Activated gamma-delta T cell (primary cell): ENCODE measurements around the gene RTP2.
"Not testable (repeated sequence)": the region's sequence is repeated elsewhere in the genome, so short reads cannot be mapped to it uniquely, and the experiment has no call there.

Source experiments
- DNase-seq: peaks from one replicate; lab custom pipeline; 2025; lab: John Stamatoyannopoulos, UW

The RTP2 gene

DNA sequence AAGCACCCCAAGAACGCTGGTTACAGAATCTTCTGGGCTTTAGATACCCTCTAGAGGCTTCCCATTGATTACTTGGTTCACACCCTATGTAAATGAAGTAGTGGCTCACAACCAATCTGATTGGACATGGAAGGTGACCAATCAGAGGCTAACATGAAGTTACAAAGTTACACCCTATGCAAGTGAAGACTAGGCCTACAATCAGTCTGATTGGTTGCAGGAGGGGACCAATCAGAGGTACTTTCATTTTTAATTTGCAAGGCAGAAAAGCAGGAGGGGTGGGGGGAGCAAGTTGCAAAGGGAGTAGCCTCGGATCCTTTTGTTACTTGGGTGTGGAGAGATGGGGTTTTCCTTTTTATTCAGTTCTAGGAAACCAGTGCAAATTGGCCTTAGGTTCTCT is 11.1 kb upstream of the RTP2 start:
- no peak for DNase-seq

DNA sequence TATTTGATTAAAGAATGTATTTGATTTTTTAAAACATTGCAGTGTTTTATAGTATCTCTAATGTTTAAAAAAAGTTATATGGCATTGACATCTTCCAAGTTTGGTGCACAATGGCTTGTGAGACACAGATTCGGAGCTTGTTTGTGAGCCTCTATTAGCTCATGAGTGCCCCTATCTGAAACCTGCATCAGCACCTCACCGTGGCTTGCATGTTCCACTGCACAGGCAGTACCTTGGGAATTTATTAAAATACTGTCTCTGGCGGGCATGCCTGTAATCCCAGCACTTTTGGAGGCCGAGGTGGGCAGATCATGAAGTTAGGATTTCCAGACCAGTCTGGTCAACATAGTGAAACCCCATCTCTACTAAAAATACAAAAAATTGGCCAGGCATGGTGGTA is 6.8 kb upstream of the RTP2 start:
- DNase-seq = no peak

DNA sequence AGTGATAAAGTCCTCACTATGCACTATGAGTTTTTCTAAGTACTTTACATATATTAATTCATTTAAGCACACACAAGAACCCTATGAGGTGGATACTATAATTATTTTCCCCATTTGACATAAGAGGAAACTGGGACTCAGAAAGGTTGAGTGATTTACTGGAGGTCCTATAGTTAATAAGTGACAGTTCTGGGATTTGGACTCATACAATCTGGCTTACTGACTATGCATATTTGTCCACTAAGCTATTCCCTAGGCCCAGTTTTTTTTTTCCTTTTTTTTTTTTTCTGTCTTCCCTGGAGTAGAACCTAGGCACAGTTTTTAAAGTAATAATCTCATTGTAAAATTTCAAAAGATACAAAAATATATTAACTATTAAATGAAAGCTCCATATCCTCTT is 6.3 kb upstream of the RTP2 start:
- DNase-seq = no peak

DNA sequence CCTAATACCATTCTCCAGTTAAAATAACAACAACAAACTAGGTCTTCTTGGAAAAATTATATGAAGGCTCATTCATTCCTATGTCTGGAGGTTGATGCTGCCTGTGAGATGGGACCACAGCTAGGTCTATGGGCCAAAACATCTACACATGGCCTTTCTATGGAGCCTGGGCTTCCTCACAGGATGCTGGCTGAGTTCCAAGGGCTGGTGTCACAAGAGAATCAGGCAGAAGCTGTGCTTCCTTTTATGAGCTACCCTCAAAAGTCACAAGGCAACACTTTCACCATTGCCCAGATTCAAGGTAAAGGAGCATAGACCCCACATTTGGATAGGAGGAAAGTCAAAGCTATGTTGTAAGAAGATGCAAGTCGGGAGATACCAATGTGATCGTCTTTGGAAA is 4.6 kb upstream of the RTP2 start:
- DNase-seq = no peak

DNA sequence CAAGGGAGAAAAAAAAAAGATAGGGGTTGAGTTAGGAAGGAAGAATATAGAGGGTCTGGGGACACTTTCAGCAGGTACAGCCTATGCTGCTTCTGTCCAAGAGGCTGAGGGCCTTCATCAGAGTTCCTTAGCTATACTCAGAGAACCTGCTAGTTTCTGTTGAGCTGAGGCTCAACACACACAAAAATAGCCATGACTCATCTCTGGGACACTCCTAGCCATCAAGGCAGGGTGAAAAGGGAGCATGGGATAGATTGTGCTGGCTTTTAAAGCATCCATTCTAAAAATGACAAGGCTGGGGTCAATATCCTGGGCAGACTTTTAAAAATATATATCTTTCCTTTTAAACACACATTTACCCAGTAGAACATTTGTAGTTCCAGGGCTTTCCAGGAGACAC is 2.8 kb upstream of the RTP2 start:
- no peak for DNase-seq

DNA sequence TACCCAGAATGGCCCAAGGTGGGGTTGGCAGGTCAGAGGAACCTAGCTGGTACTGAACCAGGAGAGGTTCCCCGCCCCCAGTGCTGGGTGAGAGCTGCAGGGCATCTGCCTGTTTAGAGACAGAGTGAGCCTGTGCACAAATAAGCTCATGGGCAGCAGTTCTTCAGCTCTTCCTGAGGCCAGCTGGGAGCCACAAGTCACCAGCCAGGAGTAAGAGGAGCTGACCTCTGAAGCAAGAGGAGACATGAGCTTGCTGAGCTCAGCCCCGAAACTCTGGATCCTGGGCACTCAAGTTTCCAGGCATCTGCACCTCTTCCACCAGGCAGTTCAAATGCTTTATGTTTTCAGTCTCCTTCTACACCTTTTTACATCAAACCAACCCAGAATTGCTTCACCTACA is 2.1 kb downstream of the RTP2 start:
- no peak for DNase-seq

DNA sequence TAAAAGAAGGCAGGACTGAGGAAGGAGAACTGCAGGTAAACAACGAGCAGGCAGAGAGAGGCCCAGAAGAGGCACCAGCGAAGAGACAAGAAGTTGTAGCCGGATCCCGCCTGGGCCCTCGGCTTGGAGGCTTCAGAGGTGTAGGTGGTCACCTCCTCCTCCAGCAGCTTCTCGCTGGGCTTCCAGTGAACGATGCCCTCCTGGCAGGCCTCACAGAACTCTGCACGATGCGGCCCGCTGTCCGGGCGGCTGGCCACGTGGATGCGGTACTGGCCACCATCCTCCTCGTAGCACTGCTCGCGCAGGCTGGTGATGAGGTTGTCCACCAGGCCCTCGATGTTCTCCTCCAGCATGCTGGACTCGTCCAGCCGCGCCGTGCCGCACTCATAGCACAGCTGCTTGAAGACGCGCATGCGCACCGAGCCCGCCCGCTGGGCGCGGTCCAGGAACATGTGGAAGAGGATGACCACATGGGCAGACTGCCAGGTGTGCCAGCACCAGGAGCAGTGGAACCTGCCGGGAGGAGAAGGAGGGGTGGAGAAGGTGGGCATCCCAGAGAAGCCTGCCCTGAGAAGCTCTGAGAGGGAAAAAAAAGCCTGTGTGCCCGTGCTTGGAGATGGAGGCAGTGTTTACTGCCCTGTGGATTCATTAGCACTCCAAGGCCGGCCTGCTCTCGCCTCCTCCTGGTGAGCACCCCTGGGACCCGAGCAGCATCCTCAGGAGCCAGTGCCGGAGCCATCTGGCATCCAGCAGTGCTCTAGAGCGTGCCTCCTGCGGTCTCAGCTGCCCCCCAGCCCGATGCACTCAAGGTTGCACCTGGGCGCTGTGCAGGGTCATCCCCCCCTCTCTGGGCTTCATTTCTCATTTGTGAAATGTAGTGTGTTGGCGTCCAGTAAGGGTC is 3.6 kb downstream of the RTP2 start:
- no peak for DNase-seq

DNA sequence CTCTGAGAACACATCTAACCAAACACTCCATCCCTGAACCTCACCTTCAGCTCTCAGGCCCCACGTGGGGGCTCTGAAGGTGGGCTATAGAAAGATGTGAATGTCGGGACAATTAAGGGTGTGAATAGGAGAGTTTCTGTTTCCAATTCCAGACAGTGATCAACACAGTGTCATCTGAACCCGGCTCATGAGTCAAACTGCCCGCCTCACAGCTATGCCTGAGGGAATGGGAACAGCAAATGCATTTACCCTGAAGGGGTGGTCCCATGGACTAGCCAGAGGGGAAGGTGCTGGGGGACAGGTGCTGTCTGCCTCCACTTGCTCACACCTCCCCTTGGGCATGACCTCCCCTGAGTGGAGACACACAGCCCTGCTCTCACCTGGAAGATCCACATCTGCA is 6.3 kb downstream of the RTP2 start:
- DNase-seq = no peak

DNA sequence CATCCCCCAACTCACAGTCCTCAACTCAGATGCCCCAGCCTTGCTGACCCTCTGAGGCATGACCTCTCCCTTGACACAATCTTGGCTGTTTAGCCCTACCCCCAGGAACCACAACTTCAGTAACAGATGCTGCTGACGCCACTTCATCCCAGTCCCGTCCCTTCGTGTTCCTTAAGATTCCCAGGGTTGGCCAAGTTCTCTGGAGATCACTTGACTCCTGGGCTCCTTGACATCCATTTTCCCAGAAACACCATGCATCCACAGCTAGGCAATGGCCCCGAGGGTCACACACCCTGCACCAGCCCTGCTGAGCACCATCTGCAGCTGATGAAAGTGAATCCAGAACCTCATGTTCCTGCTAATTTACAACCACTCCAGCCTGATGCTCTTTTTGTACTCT is 6.9 kb downstream of the RTP2 start:
- no peak for DNase-seq

DNA sequence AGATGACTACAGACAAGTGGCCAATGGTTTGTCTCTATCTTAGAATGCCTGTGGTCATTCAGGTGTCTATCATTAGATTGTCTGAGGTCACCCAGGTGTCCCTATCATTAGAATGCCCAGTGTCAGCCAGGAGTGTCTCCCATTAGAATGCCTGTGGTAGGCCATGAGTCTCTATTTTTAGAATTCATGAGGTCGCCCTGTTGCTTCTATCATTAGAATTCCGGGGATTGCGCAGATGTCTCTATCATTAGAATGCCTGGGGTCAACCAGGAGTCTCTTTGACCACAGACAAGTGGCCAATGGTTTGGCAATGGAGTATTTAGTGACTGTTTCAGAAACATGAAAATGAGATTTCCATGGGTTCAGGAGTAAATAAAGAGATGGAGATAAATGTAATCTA is 7.6 kb downstream of the RTP2 start:
- DNase-seq = no peak

DNA sequence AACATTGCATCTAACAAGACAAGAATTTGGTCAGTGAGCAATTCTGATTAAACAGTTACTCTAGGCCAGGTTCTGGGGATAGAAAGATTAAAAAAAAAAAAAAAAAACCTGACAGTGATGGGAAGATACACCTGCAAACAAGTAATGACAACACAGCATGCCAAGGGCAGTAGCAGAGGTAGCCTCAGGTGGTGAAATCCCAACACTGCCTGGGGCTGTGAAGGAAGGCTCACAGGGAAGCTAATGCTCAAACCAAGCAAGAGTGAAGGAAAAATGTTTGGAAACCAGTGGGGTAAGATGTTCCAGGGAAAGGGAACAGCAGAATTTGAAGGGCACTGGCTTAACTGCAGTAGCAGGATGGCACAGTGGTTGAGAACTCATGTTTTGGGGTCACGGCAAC is 8.9 kb downstream of the RTP2 start:
- DNase-seq = no peak

DNA sequence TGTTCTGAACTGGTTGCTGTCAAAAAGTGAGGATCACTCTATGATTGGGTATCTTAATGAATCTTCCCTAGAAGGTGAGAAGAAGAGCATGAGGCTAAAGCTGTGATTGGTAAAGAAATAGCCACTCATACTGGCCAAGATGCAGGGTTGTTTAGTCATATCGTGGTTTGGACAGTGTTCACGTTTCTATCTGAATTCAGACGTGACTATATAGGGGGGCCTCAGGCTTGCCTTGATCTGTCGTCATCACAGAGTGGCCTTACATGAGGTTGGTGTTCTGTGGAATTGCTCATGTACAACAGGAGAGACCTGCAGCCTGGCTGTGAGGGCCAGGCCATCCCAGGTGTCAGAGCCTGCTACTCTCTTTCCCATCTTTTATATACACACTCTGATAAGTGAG is 12.4 kb downstream of the RTP2 start:
- DNase-seq = no peak

DNA sequence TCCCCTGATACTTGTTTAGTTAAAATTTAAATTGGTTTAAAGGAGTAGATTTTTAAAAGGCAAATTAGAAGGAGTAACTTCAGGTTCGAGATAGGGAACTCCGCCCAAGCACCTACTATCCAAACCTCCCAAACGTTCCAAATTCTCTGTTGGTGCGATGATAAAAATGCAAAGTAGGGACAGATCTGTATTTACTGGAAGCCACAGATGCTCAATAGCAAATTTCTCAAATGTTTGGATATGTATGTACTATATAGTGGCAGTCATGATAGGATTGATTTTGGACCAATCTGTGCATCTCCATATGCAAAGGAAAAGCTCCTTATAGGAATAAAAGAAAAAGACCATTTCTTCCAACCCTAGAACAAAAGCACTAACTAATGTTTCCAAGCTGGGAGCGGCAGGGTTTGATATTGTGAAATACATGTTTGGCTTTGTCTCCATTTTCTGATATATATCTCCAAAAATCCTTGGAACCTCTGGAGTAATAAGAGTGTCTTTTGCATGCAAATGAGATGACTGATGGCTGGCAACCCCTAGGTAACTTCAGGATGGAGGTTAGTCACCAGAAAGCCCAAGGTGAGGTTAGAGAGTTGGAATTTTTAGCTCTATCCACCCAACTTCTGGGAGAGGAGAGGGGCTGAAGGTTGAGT is 15.6 kb downstream of the RTP2 start:
- DNase-seq = no peak

DNA sequence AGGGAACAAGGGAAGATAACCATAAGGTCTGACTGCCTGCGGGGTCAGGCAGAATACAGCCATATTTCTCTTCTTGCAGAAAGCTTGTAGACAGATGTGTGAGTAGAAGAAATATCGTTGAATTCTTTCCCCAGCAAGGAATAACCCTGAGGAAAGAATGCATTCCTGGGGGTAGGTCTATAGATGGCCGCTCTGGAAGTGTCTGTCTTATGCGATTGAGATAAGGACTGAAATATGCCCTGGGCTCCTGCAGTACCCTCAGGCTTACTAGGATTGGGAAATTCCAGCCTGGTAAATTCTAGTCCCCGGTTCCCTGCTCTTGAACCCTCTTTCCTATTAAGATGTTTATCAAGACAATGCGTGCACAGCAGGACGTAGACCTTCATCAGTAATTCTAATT is 16.4 kb downstream of the RTP2 start:
- DNase-seq = no peak

DNA sequence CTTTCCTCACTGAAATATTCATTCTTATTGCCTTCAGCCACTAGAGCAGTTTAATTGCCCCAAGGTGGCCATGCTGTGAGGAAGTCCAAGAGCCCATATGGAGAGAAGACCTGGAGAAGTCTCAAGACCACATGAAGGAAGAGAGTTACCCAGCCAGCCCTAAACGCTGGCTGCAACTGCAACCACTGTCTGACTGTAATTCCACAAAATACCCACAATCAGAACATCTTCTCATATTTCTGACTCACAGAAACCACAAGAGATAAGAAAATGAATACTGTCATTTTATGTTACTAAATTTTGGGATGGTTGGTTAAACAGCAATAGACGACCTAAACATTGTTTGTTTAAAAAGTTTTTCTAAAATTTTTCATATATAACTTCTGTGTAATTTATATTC is 17.5 kb downstream of the RTP2 start:
- DNase-seq = no peak

DNA sequence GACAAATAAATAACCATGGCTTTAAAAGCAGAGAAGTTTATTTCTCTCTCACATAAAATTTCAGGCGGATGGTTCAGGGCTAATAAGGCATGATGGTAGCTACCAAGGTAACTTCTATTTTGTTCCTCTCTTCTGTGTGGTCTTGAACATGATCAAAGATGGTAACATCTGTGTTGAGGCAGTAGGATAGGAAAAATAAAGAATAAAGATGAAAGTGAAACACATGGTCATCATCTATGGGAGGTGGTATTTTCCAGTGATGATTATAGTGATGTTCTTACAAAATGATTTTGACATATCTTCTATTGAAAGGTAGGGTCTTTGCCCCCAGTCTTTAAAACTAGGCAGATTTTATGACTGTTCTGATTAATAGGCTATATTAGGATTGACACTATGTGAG is 17.9 kb downstream of the RTP2 start:
- no peak for DNase-seq

DNA sequence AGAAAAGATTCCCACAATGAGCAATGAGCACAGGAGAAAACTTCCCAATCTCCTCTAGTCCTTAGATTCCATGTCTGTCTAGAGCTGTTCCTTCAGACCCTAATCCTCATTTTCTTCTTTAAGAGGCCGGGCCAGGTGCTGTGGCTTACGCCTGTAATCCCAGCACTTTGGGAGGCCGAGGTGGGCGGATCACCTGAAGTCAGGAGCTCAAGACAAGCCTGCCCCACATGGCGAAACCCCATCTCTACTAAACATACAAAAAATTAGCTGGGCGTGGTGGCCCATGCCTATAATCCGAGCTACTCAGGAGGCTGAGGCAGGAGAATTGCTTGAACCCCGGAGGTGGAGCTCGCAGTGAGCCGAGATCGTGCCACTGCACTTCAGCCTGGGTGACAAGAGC is 20.6 kb downstream of the RTP2 start:
- not testable (repeated sequence) for DNase-seq

DNA sequence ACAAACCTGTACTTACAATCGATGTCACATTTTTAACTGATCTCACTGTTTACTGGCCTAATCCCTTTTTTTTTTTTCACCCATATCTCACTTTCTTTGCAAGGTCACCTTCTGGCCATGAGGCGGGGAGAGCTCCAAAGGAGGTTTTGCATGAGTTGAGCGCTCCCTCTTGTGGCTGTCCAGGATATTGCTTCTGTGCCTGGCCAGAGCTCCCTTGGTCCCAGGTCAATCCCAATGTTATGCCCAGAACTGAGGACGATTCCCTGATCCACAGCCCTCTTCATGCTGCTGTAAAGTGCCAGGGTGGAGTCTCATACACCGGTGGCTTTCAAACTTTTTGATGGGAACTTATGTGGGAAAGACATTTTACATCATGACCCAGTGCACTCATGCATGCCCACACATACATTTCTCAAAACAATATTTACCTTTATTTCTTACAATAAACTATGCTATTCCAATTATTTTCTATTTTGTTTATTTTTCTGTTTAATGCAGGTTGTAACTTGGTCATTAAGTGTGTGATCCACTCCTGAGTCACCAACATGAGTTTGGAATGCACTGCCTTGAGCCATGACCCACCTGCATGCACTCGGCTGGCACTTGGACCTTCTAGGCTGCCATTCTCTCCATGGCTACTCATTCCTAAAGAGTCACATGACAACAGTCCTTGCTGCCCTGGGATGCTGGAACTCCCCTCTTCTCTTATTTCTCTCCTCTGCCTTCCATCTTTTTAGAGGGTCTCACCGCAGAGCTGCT is 22.5 kb downstream of the RTP2 start:
- DNase-seq = no peak

DNA sequence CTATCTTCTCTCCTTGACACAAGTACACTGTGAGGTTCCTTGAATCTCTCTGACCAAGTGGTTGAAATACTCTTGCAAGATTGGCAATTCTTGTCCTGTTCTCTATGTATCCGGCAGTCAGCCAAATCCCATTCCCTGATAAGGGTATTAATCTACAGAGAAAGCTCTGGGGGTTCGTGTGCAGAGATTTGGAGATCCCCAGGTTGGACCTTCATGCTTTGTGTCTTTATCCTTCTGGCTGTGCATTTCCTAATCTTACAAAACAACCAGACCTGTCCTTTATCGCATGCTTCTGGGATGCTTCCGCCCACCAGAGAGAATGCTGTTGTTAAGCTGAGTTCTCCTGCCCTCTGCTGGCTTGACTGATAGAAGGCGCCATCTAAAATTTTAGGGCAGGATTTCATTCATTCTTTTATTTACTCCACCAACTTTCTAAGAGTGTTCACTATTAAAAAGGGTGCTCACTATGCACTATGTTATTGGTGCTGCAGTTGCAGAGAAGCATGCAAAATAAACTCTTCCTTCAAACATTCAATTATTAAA is 23.6 kb downstream of the RTP2 start:
- no peak for DNase-seq

DNA sequence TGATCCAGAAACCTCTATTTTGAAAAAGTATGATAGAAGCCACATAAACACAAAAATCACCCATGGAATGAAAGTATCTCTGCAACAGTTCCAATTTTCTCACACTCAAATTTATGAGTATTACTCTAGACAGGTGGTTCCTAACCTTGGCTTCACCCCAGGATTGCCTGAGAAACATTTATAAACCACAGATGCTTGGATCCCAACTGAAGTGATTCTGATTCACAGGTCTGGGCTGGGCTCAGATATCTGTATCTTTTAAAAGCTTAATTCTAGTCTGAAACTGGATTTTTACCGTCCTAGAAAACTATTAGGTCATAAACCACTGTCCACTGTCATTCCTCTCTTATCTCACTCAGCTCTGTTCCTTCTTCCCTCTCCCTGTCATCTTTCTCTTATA is 24.8 kb downstream of the RTP2 start:
- no peak for DNase-seq

DNA sequence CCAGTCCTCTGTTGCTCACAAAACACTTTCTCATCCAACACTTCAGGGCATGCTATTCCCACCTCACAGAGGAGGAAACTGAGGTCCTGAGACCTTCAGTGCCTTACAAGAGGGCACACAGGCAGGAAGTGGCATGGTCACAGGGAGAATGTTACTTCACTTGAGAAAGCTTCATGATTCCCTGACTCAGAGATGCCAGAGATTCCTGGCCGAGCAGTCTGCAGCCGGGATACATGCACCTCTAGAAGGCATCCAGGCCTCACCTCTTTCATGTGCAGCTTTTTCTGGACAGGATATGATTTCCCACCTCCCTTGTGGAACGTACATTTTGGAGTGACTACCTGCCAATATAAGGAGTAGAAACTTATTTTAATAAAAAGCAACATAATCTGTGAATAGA is 29.3 kb downstream of the RTP2 start:
- DNase-seq = no peak

DNA sequence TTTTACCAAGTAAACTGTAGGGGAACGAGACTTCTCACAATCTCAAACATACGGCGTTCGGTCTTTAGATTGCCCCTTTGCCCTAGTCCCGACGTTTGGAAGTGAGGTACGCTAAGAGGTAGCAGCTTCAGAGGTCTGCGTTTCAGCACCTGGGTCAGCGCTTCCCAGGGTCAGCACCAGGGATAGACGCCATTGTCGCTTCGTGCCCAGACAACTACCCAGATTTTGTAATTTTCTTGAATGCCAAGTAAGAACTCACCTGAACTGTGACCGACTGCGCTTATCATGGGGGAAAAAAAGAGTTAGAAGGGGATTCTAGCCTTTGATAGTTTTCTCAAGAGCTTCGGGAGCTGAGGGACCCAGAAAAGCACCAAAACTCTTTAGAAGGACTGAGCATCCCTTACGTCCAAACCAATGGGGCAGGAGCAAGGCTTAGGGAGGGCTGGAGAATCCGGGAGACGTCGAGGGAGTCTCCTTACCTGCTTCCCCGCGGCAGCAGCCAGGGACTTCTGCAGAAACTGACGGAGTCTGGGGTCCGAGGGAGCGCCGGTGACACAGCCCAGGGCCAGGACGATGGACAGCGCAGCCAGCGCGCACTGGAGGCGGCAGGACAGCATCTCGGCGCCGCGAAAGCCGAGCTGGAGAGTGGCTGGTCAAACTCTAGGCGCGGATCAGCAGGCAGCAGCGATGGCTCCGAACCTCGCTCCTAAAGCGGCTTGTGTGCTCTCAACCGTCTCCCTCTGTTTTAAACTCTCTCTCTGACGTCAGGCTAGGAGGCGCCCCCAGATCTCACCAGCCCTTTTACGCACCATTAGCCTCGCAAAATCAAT is 32.5 kb downstream of the RTP2 start, which contains the start of gene SST:
Gene SST, minus strand, starts transcription at position 720 of the 830 bp plus-strand sequence. Its CDS starts 103 bp downstream, at position 617.
- DNase-seq = no peak
